Measurements from ENCODE around the gene USP17L10.
"Not testable (repeated sequence)": the region's sequence is repeated elsewhere in the genome, so short reads cannot be mapped to it uniquely, and the experiment has no call there.

DNA sequence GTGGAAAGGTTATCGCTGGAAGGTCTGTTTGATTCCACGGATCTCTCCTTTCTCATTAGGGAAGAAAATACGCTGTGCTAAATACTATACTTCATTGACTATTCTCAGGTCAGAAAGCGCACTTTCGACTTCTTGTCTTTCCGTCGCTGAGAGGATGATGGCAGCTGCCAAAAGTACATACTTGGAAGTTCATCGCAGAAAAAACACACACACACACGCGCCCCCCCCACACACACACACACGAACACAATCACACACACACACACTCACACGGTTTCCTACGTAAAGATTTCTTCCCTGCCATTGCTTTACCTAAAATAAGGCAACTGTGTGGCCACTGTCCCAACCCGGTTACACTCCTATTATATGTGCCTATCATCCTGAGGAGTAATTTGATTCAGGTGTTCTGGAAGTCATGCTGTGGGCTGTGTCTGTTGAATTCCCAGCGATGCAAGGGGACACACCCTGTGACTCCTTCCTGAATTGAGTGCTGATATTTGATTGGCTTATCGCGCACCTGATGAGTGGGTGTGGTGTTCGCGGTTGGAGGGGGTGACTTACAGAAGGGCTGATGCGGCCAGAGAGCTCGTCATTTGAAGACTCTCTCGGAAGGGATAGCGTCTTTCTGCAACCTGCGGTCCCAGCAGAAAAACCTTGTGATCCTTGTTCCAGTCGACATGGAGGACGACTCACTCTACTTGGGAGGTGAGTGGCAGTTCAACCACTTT lies 37.7 kb downstream of the USP17L10 start, which contains the start of gene USP17L18:
- TF ChIP-seq POLR2AphosphoS5, POLR2A (IDR thresholded peaks at IDR 0.05): not testable (repeated sequence)
- TF ChIP-seq, protein P1, sequence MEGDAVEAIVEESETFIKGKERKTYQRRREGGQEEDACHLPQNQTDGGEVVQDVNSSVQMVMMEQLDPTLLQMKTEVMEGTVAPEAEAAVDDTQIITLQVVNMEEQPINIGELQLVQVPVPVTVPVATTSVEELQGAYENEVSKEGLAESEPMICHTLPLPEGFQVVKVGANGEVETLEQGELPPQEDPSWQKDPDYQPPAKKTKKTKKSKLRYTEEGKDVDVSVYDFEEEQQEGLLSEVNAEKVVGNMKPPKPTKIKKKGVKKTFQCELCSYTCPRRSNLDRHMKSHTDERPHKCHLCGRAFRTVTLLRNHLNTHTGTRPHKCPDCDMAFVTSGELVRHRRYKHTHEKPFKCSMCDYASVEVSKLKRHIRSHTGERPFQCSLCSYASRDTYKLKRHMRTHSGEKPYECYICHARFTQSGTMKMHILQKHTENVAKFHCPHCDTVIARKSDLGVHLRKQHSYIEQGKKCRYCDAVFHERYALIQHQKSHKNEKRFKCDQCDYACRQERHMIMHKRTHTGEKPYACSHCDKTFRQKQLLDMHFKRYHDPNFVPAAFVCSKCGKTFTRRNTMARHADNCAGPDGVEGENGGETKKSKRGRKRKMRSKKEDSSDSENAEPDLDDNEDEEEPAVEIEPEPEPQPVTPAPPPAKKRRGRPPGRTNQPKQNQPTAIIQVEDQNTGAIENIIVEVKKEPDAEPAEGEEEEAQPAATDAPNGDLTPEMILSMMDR (IDR thresholded peaks at IDR 0.05), result not testable (repeated sequence)

All from prostate gland (tissue), 2 donors.